T-helper 22 cell (primary cell): ENCODE data around the gene PAQR8.

Source experiments
- DNase-seq: peaks from one replicate; pipeline ENCODE4 v3.0.0-alpha.2; 2020; ENCODE audit warnings: low read depth

PAQR8 gene

GRCh38 chr6:52351879-52352238 lies 10.1 kb upstream of the PAQR8 start:
- no peak for DNase-seq

GRCh38 chr6:52352239-52353018 lies 9.5 kb upstream of the PAQR8 start:
- no peak for DNase-seq

GRCh38 chr6:52356017-52356416 lies 5.9 kb upstream of the PAQR8 start:
- no peak for DNase-seq

GRCh38 chr6:52359403-52359802 lies 2.5 kb upstream of the PAQR8 start:
- DNase-seq = no peak

GRCh38 chr6:52360028-52360427 lies 1.9 kb upstream of the PAQR8 start:
- no peak for DNase-seq

- DNase-seq = no peak
These were observed 1.1 kb upstream of the PAQR8 start for GRCh38 chr6:52360601-52361413.

- peak; percentile 7 for DNase-seq
These were observed 472 bp upstream of the PAQR8 start for GRCh38 chr6:52361414-52361944.

GRCh38 chr6:52362443-52363227 lies 684 bp downstream of the PAQR8 start:
- peak; percentile 31 for DNase-seq

- DNase-seq = no peak
These were observed 1.4 kb downstream of the PAQR8 start for GRCh38 chr6:52363228-52363867.

GRCh38 chr6:52364480-52365166 lies 2.7 kb downstream of the PAQR8 start:
- no peak for DNase-seq

GRCh38 chr6:52365317-52365716 lies 3.4 kb downstream of the PAQR8 start:
- no peak for DNase-seq

- no peak for DNase-seq
These were observed 4.1 kb downstream of the PAQR8 start for GRCh38 chr6:52365866-52366540.

- no peak for DNase-seq
These were observed 6.1 kb downstream of the PAQR8 start for GRCh38 chr6:52368002-52368401.

- no peak for DNase-seq
These were observed 7.3 kb downstream of the PAQR8 start for GRCh38 chr6:52369234-52369633.

- DNase-seq = no peak
These were observed 9.8 kb downstream of the PAQR8 start for GRCh38 chr6:52371656-52372191.

- DNase-seq = no peak
These were observed 11.3 kb downstream of the PAQR8 start for GRCh38 chr6:52373151-52373690.

- no peak for DNase-seq
These were observed 12.3 kb downstream of the PAQR8 start for GRCh38 chr6:52374247-52374646.

GRCh38 chr6:52375780-52376556 lies 14.0 kb downstream of the PAQR8 start:
- no peak for DNase-seq

- DNase-seq = no peak
These were observed 14.8 kb downstream of the PAQR8 start for GRCh38 chr6:52376763-52377162.
